Erythroblast (primary cell): ENCODE results near the gene UBE2E2.

ENCODE experiments used
- GATA1 ChIP-seq: IDR thresholded peaks from 2 replicates; pipeline ENCODE4 v1.6.1; 2011; ENCODE audit warnings: low read depth, mild to moderate bottlenecking, control low read depth, low read length, moderate library complexity
- POLR2A ChIP-seq: IDR thresholded peaks from 2 replicates; pipeline ENCODE4 v1.6.1; 2011; ENCODE audit warnings: mild to moderate bottlenecking, low read length

- TF ChIP-seq POLR2A (no peak), GATA1 (no peak)
These were observed 409.3 kb downstream of the UBE2E2 start for GRCh38 chr3:23612296-23612891.
